ENCODE results near the gene PTPRB. TPM values are rescaled to one million over a fixed set of nuclear protein-coding genes. Genes with fewer than 3 reads are reported as not detected.

The PTPRB gene
- total and polyA plus RNA-seq, 2 donors (not counting 3 experiments of a cell fraction or from before 2014, with no cell fraction given) = 64.1 to 151 TPM

DNA sequence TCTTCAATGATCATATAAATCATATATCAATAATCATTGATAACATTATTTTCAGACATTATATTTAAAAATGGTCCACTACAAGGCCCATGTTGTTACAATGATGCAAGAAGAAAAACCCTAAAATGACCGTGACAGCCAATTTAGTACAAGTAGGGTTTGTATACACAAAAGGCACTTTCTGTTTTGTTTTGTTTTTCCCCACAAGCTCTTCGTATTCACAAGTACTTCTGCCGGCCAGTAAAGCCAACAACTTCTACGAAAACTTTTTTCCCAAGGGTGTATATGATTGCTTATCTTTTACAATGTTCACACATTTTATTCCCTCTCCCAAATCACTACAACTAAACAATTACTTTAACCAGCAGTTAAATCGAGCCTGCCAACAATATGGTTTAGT lies 9.6 kb downstream of the PTPRB start:
- intact Hi-C loops (cut with micrococcal nuclease) (no loop called here), dilution Hi-C loops (cut with MboI; ENCODE audit: extremely low pct_ligation_motif_present, low sequenced_read_pairs) (no loop called here)
- POLR2A ChIA-PET = no interaction called here
- Histone ChIP-seq H3K79me2 (ENCODE audit: control insufficient read depth, insufficient read depth, low read length) (peaks cover 77% of the 10 kb centered on the region), H3K9me3 (replicated peaks; ENCODE audit: control insufficient read depth, insufficient read depth, low read length) (no peaks in the 10 kb centered on the region), H4K20me1 (replicated peaks; ENCODE audit: control insufficient read depth, extremely low read depth, insufficient read depth, low read length) (peaks cover 4% of the 10 kb centered on the region), H2AFZ (ENCODE audit: low read depth, low read length) (no peak overlapping the region), H3K36me3 (ENCODE audit: control insufficient read depth in 2 of 2, extremely low read depth in 1 of 2, insufficient read depth in 2 of 2, low read length in 2 of 2) (peaks cover 2 to 8% of the 10 kb centered on the region in 2 experiments), H3K27me3 (ENCODE audit: control insufficient read depth in 2 of 2, insufficient read depth in 2 of 2, low read length in 2 of 2) (no peaks in the 10 kb centered on the region), H3K9me1 (replicated peaks; ENCODE audit: control insufficient read depth, extremely low read depth, insufficient read depth, low read length) (no peaks in the 10 kb centered on the region), H3K4me1 (ENCODE audit: control insufficient read depth, extremely low read depth, insufficient read depth, low read length) (peaks cover 32% of the 10 kb centered on the region), H3K9ac (replicated peaks; ENCODE audit: extremely low read depth, insufficient read depth, low read length) (no peak overlapping the region), H3K27ac (ENCODE audit: insufficient read depth, low read depth, low read length) (no peak overlapping the region), H3K4me2 (ENCODE audit: insufficient read depth, low read length) (peak overlapping the region; percentile 68), H3K4me3 (replicated peaks in 1 of 3; ENCODE audit: insufficient read depth in 1 of 3, low read depth in 1 of 3, low read length in 3 of 3) (peak overlapping the region in 2 of 3 experiments; percentile 18 to 24)
- DNase-seq (ENCODE audit: low read depth, low spot score) (no peak), FAIRE-seq (no peak)
- BruUV-seq (replicated peaks) = no TSS peak
- no peak for TF ChIP-seq POLR2AphosphoS5 (IDR thresholded peaks at IDR 0.05; ENCODE audit: insufficient read depth, low read depth, low read length)
- no peak for TF ChIP-seq POLR2A (IDR thresholded peaks at IDR 0.05; ENCODE audit: low read depth, low read length)
- no peak for TF ChIP-seq FOS (IDR thresholded peaks at IDR 0.05; ENCODE audit: borderline replicate concordance, insufficient read depth, low read length)
- TF ChIP-seq, protein P1, sequence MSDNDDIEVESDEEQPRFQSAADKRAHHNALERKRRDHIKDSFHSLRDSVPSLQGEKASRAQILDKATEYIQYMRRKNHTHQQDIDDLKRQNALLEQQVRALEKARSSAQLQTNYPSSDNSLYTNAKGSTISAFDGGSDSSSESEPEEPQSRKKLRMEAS (IDR thresholded peaks at IDR 0.05; ENCODE audit: insufficient read depth, insufficient read length) = no peak
- no peak for TF ChIP-seq GATA2 (IDR thresholded peaks at IDR 0.05; ENCODE audit: insufficient read depth, insufficient read length, low read depth, low read length)
- TF ChIP-seq JUN (IDR thresholded peaks at IDR 0.05; ENCODE audit: borderline replicate concordance, insufficient read depth, insufficient read length, low read depth) = no peak
- TF ChIP-seq EZH2 (IDR thresholded peaks at IDR 0.05; ENCODE audit: borderline replicate concordance, low read depth, low read length, severe bottlenecking) = no peak
- no peak for TF ChIP-seq MYC (IDR thresholded peaks at IDR 0.05; ENCODE audit: low read depth, low read length)
- TF ChIP-seq, protein P2, sequence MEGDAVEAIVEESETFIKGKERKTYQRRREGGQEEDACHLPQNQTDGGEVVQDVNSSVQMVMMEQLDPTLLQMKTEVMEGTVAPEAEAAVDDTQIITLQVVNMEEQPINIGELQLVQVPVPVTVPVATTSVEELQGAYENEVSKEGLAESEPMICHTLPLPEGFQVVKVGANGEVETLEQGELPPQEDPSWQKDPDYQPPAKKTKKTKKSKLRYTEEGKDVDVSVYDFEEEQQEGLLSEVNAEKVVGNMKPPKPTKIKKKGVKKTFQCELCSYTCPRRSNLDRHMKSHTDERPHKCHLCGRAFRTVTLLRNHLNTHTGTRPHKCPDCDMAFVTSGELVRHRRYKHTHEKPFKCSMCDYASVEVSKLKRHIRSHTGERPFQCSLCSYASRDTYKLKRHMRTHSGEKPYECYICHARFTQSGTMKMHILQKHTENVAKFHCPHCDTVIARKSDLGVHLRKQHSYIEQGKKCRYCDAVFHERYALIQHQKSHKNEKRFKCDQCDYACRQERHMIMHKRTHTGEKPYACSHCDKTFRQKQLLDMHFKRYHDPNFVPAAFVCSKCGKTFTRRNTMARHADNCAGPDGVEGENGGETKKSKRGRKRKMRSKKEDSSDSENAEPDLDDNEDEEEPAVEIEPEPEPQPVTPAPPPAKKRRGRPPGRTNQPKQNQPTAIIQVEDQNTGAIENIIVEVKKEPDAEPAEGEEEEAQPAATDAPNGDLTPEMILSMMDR (IDR thresholded peaks at IDR 0.05; ENCODE audit: extremely low read depth in 1 of 2, insufficient read depth in 1 of 2, low read depth in 1 of 2, low read length in 2 of 2) = no peak
- CTCF ChIA-PET = interaction anchor here (0.6 to 1.7 kb wide), 4 partner anchors 9 to 77 kb away, joined by 3 to 4 read pairs (median 3); no protein-coding TSS in a partner anchor
